GM12878 (cell line): Measurements from ENCODE around the gene STRN4. TPM values are rescaled to one million over a fixed set of nuclear protein-coding genes. Genes with fewer than 3 reads are reported as not detected.

ENCODE experiments used
- ATAC-seq: fragments of 200-7000 bp; cut with Tn5 transposase; 3 replicates; pipeline ENCODE4 v1.9.1; 2020; ENCODE audit warnings: mild to moderate bottlenecking, moderate library complexity
- BruUV-seq: library from RNA; stranded (reverse); fragments of 400-500 nt; replicated peaks from 2 replicates; lab custom pipeline; 2021; lab: Mats Ljungman, UMichigan
- CTCF ChIA-PET: fragments of 300-600 bp; sonication (Branson Sonifier 250); formaldehyde crosslinking; extraction: SDS; loops from one replicate; lab custom pipeline; 2021; ENCODE audit warnings: inconsistent platforms; lab: Yijun Ruan, JAX
- POLR2A ChIA-PET: fragments of 350-600 bp; formaldehyde crosslinking; extraction: SDS; loops from one replicate; lab custom pipeline; 2021; ENCODE audit warnings: inconsistent platforms; lab: Charles Lee
- RAD21 ChIA-PET: fragments of 300-600 bp; sonication (Branson Sonifier 250); formaldehyde crosslinking; loops from one replicate; lab custom pipeline; 2023; ENCODE audit warnings: antibody characterized with exemption; ENCODE audit not compliant: unreplicated experiment; lab: Charles Lee
- SMC1A ChIA-PET: fragments of 300-600 bp; sonication (Branson Sonifier 250); formaldehyde crosslinking; loops from one replicate; lab custom pipeline; 2023; ENCODE audit not compliant: unreplicated experiment, uncharacterized antibody; lab: Charles Lee
- DNase-seq: peaks from one replicate; pipeline ENCODE4 v3.0.0-alpha.2; 2011; ENCODE audit warnings: low read depth, low spot score
- FAIRE-seq: peaks from 3 replicates; lab custom pipeline; 2011; peaks lifted over from hg19 to GRCh38; lab: Jason Lieb, UNC
- H2AFZ ChIP-seq: 2 replicates; pipeline ENCODE4 v1.6.0; 2011; ENCODE audit warnings: low read depth, low read length, control low read depth; ENCODE audit not compliant: control insufficient read depth
- H3K27ac ChIP-seq: 2 replicates; pipeline ENCODE4 v1.5.1; 2011; ENCODE audit warnings: control low read depth; ENCODE audit not compliant: control insufficient read depth, insufficient read depth
- H3K27me3 ChIP-seq, 2 experiments: replicated peaks in 1 of 2; 2 replicates each; pipeline versions ENCODE4 v1.6.0 to v1.6.1; 2011; ENCODE audit warnings: low read length in 1 of 2; ENCODE audit not compliant: control insufficient read depth in 2 of 2, insufficient read depth in 2 of 2
- H3K36me3 ChIP-seq, 2 experiments: 2 replicates each; pipeline ENCODE4 v1.5.1; 2011; ENCODE audit warnings: low read length in 1 of 2; ENCODE audit not compliant: control insufficient read depth in 2 of 2, insufficient read depth in 2 of 2
- H3K4me1 ChIP-seq: 2 replicates; pipeline ENCODE4 v1.6.1; 2011; ENCODE audit warnings: mild to moderate bottlenecking, low read length, moderate library complexity, mixed read lengths; ENCODE audit not compliant: control insufficient read depth, insufficient read depth
- H3K4me2 ChIP-seq: 2 replicates; pipeline ENCODE4 v1.6.0; 2011; ENCODE audit warnings: control low read depth; ENCODE audit not compliant: control insufficient read depth, insufficient read depth
- H3K4me3 ChIP-seq: fragments of 200-600 bp; sonication (generic); 2 replicates; pipeline ENCODE4 v1.5.1; 2016
- H3K79me2 ChIP-seq: 2 replicates; pipeline ENCODE4 v1.6.0; 2011; ENCODE audit warnings: low read length; ENCODE audit not compliant: control insufficient read depth, insufficient read depth
- H3K9ac ChIP-seq: 2 replicates; pipeline ENCODE4 v1.8.0; 2011; ENCODE audit warnings: low read length, control low read depth, mixed read lengths; ENCODE audit not compliant: control insufficient read depth, insufficient read depth
- H3K9me3 ChIP-seq: replicated peaks from 3 replicates; pipeline ENCODE4 v1.5.1; 2011; ENCODE audit warnings: mild to moderate bottlenecking, low read length; ENCODE audit not compliant: control insufficient read depth, insufficient read depth
- H4K20me1 ChIP-seq: 2 replicates; pipeline ENCODE4 v1.6.0; 2011; ENCODE audit not compliant: control insufficient read depth, insufficient read depth
- ASH2L ChIP-seq: fragments of 300-600, 200-600 bp; sonication (generic); IDR thresholded peaks from 2 replicates; pipeline ENCODE4 v1.6.1; 2017; ENCODE audit warnings: low read depth, mild to moderate bottlenecking, borderline replicate concordance
- BCL11A ChIP-seq: IDR thresholded peaks from 2 replicates; pipeline ENCODE4 v1.6.1; 2011; ENCODE audit warnings: low read depth, low read length
- BHLHE40 ChIP-seq, 2 experiments: fragments of 450-650 bp in 1 of 2; IDR thresholded peaks; 2 replicates each; pipeline ENCODE4 v1.6.1; 2011 to 2017; ENCODE audit warnings: low read depth in 2 of 2, borderline replicate concordance in 1 of 2, improper control_type of control experiment in 1 of 2, low read length in 1 of 2, mild to moderate bottlenecking in 1 of 2
- EGR1 ChIP-seq, 2 experiments: IDR thresholded peaks; 1 replicate in 1 of 2; 2 replicates in 1 of 2; pipeline ENCODE4 v1.6.1; 2011 to 2012; ENCODE audit warnings: low read depth in 2 of 2, low read length in 2 of 2, borderline replicate concordance in 1 of 2, mild to moderate bottlenecking in 1 of 2, moderate library complexity in 1 of 2
- FOS ChIP-seq: IDR thresholded peaks from 3 replicates; pipeline ENCODE4 v1.6.1; 2011; ENCODE audit warnings: borderline replicate concordance; ENCODE audit not compliant: insufficient read length; ENCODE audit errors: extremely low read depth
- HDAC2 ChIP-seq: fragments of 200-600 bp; sonication (generic); IDR thresholded peaks from 2 replicates; pipeline ENCODE4 v1.6.1; 2017
- IKZF2 ChIP-seq, 2 experiments: fragments of 450-650 bp; IDR thresholded peaks; 2 replicates each; pipeline ENCODE4 v1.6.1; 2017; ENCODE audit warnings: mild to moderate bottlenecking in 2 of 2, moderate library complexity in 2 of 2
- MEF2A ChIP-seq: IDR thresholded peaks from 2 replicates; pipeline ENCODE4 v1.6.1; 2011; ENCODE audit warnings: low read depth, mild to moderate bottlenecking, low read length, moderate library complexity; ENCODE audit not compliant: insufficient read depth
- NFIC ChIP-seq: IDR thresholded peaks from 2 replicates; pipeline ENCODE4 v1.6.1; 2012; ENCODE audit warnings: low read depth, mild to moderate bottlenecking, inconsistent platforms, low read length, moderate library complexity
- NFXL1 ChIP-seq: fragments of 450-650 bp; IDR thresholded peaks from 2 replicates; pipeline ENCODE4 v1.6.1; 2017; ENCODE audit warnings: antibody characterized with exemption, mild to moderate bottlenecking, borderline replicate concordance
- NFYA ChIP-seq: IDR thresholded peaks from 2 replicates; pipeline ENCODE4 v1.6.1; 2011; ENCODE audit warnings: low read depth, mild to moderate bottlenecking, low read length, improper control_type of control experiment, borderline replicate concordance
- NRF1 ChIP-seq: conservative IDR thresholded peaks from 2 replicates; pipeline ENCODE4 v1.6.1; 2011; ENCODE audit warnings: mild to moderate bottlenecking, low read depth, low read length, improper control_type of control experiment
- RFX5 ChIP-seq: IDR thresholded peaks from 2 replicates; pipeline ENCODE4 v1.6.1; 2011; ENCODE audit warnings: low read depth, low read length, improper control_type of control experiment
- SMAD5 ChIP-seq: IDR thresholded peaks from 2 replicates; pipeline ENCODE4 v1.6.1; 2016; ENCODE audit warnings: antibody characterized with exemption, low read depth
- SPI1 ChIP-seq: IDR thresholded peaks from 2 replicates; pipeline ENCODE4 v1.6.1; 2011; ENCODE audit warnings: low read depth, mild to moderate bottlenecking, low read length, moderate library complexity, borderline replicate concordance; ENCODE audit not compliant: insufficient read depth
- SREBF1 ChIP-seq: IDR thresholded peaks from 2 replicates; pipeline ENCODE4 v1.6.1; 2012; ENCODE audit warnings: mild to moderate bottlenecking, low read length
- SUPT20H ChIP-seq: IDR thresholded peaks from 2 replicates; pipeline ENCODE4 v1.6.1; 2011; ENCODE audit warnings: low read depth, mild to moderate bottlenecking, low read length, moderate library complexity, borderline replicate concordance; ENCODE audit not compliant: control insufficient read depth
- ZNF207 ChIP-seq: fragments of 450-650 bp; IDR thresholded peaks from 2 replicates; pipeline ENCODE4 v1.6.1; 2014; ENCODE audit warnings: antibody characterized with exemption, mild to moderate bottlenecking, borderline replicate concordance
- ZNF384 ChIP-seq: IDR thresholded peaks from 2 replicates; pipeline ENCODE4 v1.6.1; 2012; ENCODE audit warnings: low read depth, mild to moderate bottlenecking, low read length, improper control_type of control experiment, borderline replicate concordance
- WGBS: methylation state at CpG from one replicate; pipeline ENCODE4 v1.1.6; 2016; ENCODE audit warnings: low lambda C conversion rate; ENCODE audit not compliant: insufficient replicate concordance, insufficient coverage; ENCODE audit errors: missing lambda C conversion rate; 5-methylcytosine and 5-hydroxymethylcytosine counted together
- in situ Hi-C: fragments of 300-500 bp; cut with MboI; formaldehyde crosslinking; loops from 9 replicates; pipeline ENCODE4 v1.14.3; 2018; ENCODE audit warnings: mixed read lengths
- intact Hi-C: fragments of 100-400 bp; cut with micrococcal nuclease; formaldehyde crosslinking; loops from one replicate; pipeline ENCODE4 v1.14.2; 2022; ENCODE audit not compliant: unreplicated experiment
- polyA plus RNA-seq, 11 experiments: library from polyadenylated mRNA; depleted of rRNA in 4 of 11; unstranded in 6 of 11; stranded (reverse) in 5 of 11; fragments of >200 nt; fragmentation: Nextera tagmentation in 4 of 11; fragmentation: Illumina TruSeq in 1 of 11; extraction: Ambion mirVana in 4 of 11; extraction: Trizol in 1 of 11; gene quantifications; 1 replicate in 1 of 11; 2 replicates in 10 of 11; pipeline versions ENCODE4 v1.2.1 to v1.2.3, GENCODE V29; 2011 to 2016; ENCODE audit warnings: inconsistent platforms in 2 of 11, missing spikeins in 2 of 11, low read depth in 1 of 11
- total RNA-seq, 4 experiments: library from RNA; depleted of rRNA in 3 of 4; stranded (reverse); fragments of >200 nt in 3 of 4; fragmentation: Illumina TruSeq in 1 of 4; extraction: Trizol in 1 of 4; gene quantifications; 2 replicates each; pipeline versions ENCODE4 v1.2.1 to v1.2.3, GENCODE V29; 2013 to 2021
- TF ChIP-seq, protein P1 (sequence below): fragments of 150-350 bp; IDR thresholded peaks from 2 replicates; pipeline ENCODE4 v1.6.1; 2016; ENCODE audit warnings: low read depth, low read length

Gene STRN4
- total and polyA plus RNA-seq, 10 of the 15 experiments (the other 5 are each of a cell fraction or from before 2014, with no cell fraction given) = 0.42 to 62.8 (median 22.5) TPM

DNA sequence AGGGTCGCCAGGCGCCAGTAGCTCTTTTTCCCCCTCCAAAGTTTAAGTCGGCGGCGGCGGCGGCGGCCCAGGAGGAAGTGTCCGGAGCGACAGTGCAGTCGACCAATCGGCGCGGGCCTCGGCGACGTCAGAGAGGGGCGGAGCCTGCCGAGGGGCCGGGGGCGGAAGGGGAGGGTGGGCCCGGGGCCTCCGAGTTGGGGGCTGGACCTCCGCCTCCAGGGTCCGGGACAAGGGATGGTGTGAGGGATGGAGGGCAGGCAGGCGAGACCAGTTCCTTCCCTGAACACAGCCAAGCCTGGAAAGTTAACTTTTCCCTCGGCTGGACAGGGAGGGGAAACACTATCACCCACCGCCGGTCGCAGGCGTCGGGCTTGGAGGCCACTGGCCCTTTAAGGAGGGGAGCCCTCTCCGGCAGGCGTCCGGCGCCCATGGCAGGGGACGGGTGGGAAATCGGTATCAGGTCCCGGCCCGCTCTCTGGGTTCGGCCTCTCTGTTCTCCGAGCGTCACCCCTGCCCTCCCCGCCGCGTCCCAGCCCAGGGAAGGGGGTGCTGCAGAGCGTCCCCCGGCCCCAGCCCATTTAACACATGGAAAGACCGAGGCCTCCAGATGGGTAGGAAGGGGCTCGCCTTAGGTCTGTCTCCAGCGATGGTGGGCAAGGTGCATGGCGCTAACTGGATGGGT lies 29.1 kb downstream of the STRN4 start, which contains the start of gene PRKD2:
PRKD2 (minus strand) TSS at position 81 of the 682 bp plus-strand sequence. CDS start 744 bp downstream, outside the sequence.
- SMC1A ChIA-PET = interaction anchor here (1.0 to 1.3 kb wide), 2 partner anchors 12 to 25 kb away, joined by 3 read pairs; no protein-coding TSS in a partner anchor
- H3K79me2 ChIP-seq = peaks cover 50% of the 10 kb centered on the region
- peak within 1 kb of the TSS; percentile 77 for H3K4me2 ChIP-seq
- RAD21 ChIA-PET = interaction anchor here (0.7 to 1.1 kb wide), 6 partner anchors 14 to 1078 kb away, joined by 3 to 5 read pairs (median 4); partner anchors contain the start of genes CALM3, DACT3 and EML2
- no peak for DNase-seq
- H3K9ac ChIP-seq = peak within 1 kb of the TSS; percentile 86
- peak; percentile 67 for ATAC-seq
- intact Hi-C loops (loop anchor here (5.0 kb wide), 1 partner anchor 105 kb away; no protein-coding TSS in a partner anchor), in situ Hi-C loops (no loop called here)
- no peaks in the 10 kb centered on the region for H4K20me1 ChIP-seq
- no peaks in the 10 kb centered on the region for H3K9me3 ChIP-seq
- H3K27ac ChIP-seq = peak within 1 kb of the TSS; percentile 88
- under 1% methylated on average over 37 of the region's 52 CpGs for WGBS
- peaks cover 4 to 21% of the 10 kb centered on the region in 2 experiments; a peak in 3 of 4 replicates for H3K36me3 ChIP-seq
- no peak for FAIRE-seq
- peaks cover 30% of the 10 kb centered on the region for H3K4me1 ChIP-seq
- POLR2A ChIA-PET = interaction anchor here (0.6 kb wide), 2 partner anchors 186 to 1690 kb away, joined by 3 to 4 read pairs; no protein-coding TSS in a partner anchor
- BruUV-seq = TSS peak; percentile 88
- CTCF ChIA-PET = interaction anchor here (1.2 to 5.4 kb wide), 3 partner anchors 12 to 13 kb away, joined by 8 to 64 read pairs (median 32); no protein-coding TSS in a partner anchor
- peak within 1 kb of the TSS; percentile 91 for H3K4me3 ChIP-seq
- H2AFZ ChIP-seq = peak within 1 kb of the TSS; percentile 88
- no peaks in the 10 kb centered on the region for H3K27me3 ChIP-seq
- no peak for TF ChIP-seq SMAD5
- no peak for TF ChIP-seq ZNF384
- TF ChIP-seq NFXL1 = no peak
- TF ChIP-seq, protein P1, sequence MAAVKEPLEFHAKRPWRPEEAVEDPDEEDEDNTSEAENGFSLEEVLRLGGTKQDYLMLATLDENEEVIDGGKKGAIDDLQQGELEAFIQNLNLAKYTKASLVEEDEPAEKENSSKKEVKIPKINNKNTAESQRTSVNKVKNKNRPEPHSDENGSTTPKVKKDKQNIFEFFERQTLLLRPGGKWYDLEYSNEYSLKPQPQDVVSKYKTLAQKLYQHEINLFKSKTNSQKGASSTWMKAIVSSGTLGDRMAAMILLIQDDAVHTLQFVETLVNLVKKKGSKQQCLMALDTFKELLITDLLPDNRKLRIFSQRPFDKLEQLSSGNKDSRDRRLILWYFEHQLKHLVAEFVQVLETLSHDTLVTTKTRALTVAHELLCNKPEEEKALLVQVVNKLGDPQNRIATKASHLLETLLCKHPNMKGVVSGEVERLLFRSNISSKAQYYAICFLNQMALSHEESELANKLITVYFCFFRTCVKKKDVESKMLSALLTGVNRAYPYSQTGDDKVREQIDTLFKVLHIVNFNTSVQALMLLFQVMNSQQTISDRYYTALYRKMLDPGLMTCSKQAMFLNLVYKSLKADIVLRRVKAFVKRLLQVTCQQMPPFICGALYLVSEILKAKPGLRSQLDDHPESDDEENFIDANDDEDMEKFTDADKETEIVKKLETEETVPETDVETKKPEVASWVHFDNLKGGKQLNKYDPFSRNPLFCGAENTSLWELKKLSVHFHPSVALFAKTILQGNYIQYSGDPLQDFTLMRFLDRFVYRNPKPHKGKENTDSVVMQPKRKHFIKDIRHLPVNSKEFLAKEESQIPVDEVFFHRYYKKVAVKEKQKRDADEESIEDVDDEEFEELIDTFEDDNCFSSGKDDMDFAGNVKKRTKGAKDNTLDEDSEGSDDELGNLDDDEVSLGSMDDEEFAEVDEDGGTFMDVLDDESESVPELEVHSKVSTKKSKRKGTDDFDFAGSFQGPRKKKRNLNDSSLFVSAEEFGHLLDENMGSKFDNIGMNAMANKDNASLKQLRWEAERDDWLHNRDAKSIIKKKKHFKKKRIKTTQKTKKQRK = no peak
- TF ChIP-seq SUPT20H = no peak
- TF ChIP-seq SREBF1 = no peak
- TF ChIP-seq SPI1 = peak; percentile 60; the same call in 1 of the 2 replicates
- TF ChIP-seq BHLHE40 (IDR thresholded peaks at IDR 0.05; ENCODE audit: borderline replicate concordance in 1 of 2, low read depth in 2 of 2, low read length in 1 of 2) = peak in 1 of 2 experiments; percentile 33; a peak in 1 of 4 replicates
- no peak for TF ChIP-seq IKZF2 (IDR thresholded peaks at IDR 0.05)
- 0 out of 3 replicates have a peak, but pooled peaks of 1 of the 2 experiments have one; percentile 31 for TF ChIP-seq EGR1 (IDR thresholded peaks at IDR 0.05; ENCODE audit: borderline replicate concordance in 1 of 2, low read depth in 2 of 2, low read length in 2 of 2)
- TF ChIP-seq MEF2A = no peak
- no peak for TF ChIP-seq FOS
- TF ChIP-seq ZNF207 = no peak
- TF ChIP-seq BCL11A = no peak
- no peak for TF ChIP-seq NRF1
- no peak for TF ChIP-seq HDAC2
- no peak for TF ChIP-seq RFX5
- no peak for TF ChIP-seq NFYA
- TF ChIP-seq NFIC = no peak
- TF ChIP-seq ASH2L = no peak
